HEK293 (cell line): ENCODE data around the gene MAP3K20.

Source experiments
- CTCF ChIA-PET: fragments of 350-600 bp; formaldehyde crosslinking; extraction: SDS; loops from one replicate; lab custom pipeline; 2021; ENCODE audit warnings: antibody characterized with exemption; lab: Yijun Ruan, JAX
- POLR2A ChIA-PET: fragments of 300-600 bp; formaldehyde crosslinking; extraction: SDS; loops from one replicate; lab custom pipeline; 2020; ENCODE audit warnings: antibody characterized with exemption, inconsistent platforms; lab: Yijun Ruan, JAX
- H3K27ac ChIP-seq: fragments of 200-500 bp; sonication (Bioruptor generic); 2 replicates; pipeline ENCODE4 v1.5.1; 2014; ENCODE audit warnings: low read depth, low read length, control low read depth, inconsistent platforms; ENCODE audit errors: extremely low read depth
- H3K36me3 ChIP-seq, 2 experiments: fragments of 200-500 bp in 1 of 2; sonication (Bioruptor generic) in 1 of 2; 1 replicate in 1 of 2; 2 replicates in 1 of 2; pipeline ENCODE4 v1.5.1; 2014 to 2017; ENCODE audit warnings: inconsistent platforms in 2 of 2, low read length in 2 of 2; ENCODE audit not compliant: control insufficient read depth in 2 of 2, insufficient read depth in 1 of 2
- H3K4me1 ChIP-seq: fragments of 200-500 bp; sonication (Bioruptor generic); 2 replicates; pipeline ENCODE4 v1.5.1; 2014; ENCODE audit warnings: mild to moderate bottlenecking, low read length, inconsistent platforms; ENCODE audit not compliant: control insufficient read depth, insufficient read depth
- H3K4me3 ChIP-seq: 2 replicates; pipeline ENCODE4 v1.5.1; 2011; ENCODE audit warnings: low read depth, mild to moderate bottlenecking, control low read depth, low read length, moderate library complexity
- H3K9me3 ChIP-seq: fragments of 200-500 bp; sonication (Bioruptor generic); 2 replicates; pipeline ENCODE4 v1.5.1; 2014; ENCODE audit warnings: low read depth, low read length, inconsistent platforms; ENCODE audit not compliant: control insufficient read depth, insufficient read depth
- BCL6B ChIP-seq: fragments of 450-650 bp; formaldehyde crosslinking; IDR thresholded peaks from 2 replicates; pipeline ENCODE4 v1.5.1; 2017; ENCODE audit warnings: missing biosample characterization, missing genetic modification characterization
- FEZF1 ChIP-seq: fragments of 450-650 bp; formaldehyde crosslinking; IDR thresholded peaks from 2 replicates; pipeline ENCODE4 v1.5.1; 2016; ENCODE audit warnings: missing biosample characterization, missing genetic modification characterization
- KLF16 ChIP-seq: fragments of 450-650 bp; formaldehyde crosslinking; IDR thresholded peaks from 2 replicates; pipeline ENCODE4 v1.5.1; 2017; ENCODE audit warnings: missing biosample characterization, missing genetic modification characterization
- YY1 ChIP-seq: fragments of 450-650 bp; formaldehyde crosslinking; IDR thresholded peaks from 2 replicates; pipeline ENCODE4 v1.5.1; 2018; ENCODE audit warnings: missing biosample characterization, missing genetic modification characterization
- ZBTB6 ChIP-seq: fragments of 450-650 bp; formaldehyde crosslinking; IDR thresholded peaks from 2 replicates; pipeline ENCODE4 v1.5.1; 2017; ENCODE audit warnings: missing biosample characterization, missing genetic modification characterization
- ZEB2 ChIP-seq: fragments of 450-650 bp; formaldehyde crosslinking; IDR thresholded peaks from 2 replicates; pipeline ENCODE4 v1.5.1; 2016; ENCODE audit warnings: missing biosample characterization, missing genetic modification characterization
- ZNF354C ChIP-seq: fragments of 450-650 bp; formaldehyde crosslinking; IDR thresholded peaks from 2 replicates; pipeline ENCODE4 v1.5.1; 2016; ENCODE audit warnings: missing biosample characterization, missing genetic modification characterization, low read depth, borderline replicate concordance
- ZNF416 ChIP-seq: fragments of 450-650 bp; formaldehyde crosslinking; IDR thresholded peaks from 2 replicates; pipeline ENCODE4 v1.5.1; 2016; ENCODE audit warnings: missing biosample characterization, missing genetic modification characterization
- ZNF768 ChIP-seq: fragments of 450-650 bp; formaldehyde crosslinking; IDR thresholded peaks from 2 replicates; pipeline ENCODE4 v1.5.1; 2018; ENCODE audit warnings: missing biosample characterization, mild to moderate bottlenecking, missing genetic modification characterization
- ZSCAN16 ChIP-seq: fragments of 450-650 bp; formaldehyde crosslinking; IDR thresholded peaks from 2 replicates; pipeline ENCODE4 v1.5.1; 2016; ENCODE audit warnings: missing biosample characterization, missing genetic modification characterization
- TF ChIP-seq, protein P1 (sequence below): fragments of 450-650 bp; formaldehyde crosslinking; conservative IDR thresholded peaks from 2 replicates; pipeline ENCODE4 v1.5.1; 2016; ENCODE audit warnings: low read depth, missing biosample characterization, missing genetic modification characterization

The MAP3K20 gene

DNA sequence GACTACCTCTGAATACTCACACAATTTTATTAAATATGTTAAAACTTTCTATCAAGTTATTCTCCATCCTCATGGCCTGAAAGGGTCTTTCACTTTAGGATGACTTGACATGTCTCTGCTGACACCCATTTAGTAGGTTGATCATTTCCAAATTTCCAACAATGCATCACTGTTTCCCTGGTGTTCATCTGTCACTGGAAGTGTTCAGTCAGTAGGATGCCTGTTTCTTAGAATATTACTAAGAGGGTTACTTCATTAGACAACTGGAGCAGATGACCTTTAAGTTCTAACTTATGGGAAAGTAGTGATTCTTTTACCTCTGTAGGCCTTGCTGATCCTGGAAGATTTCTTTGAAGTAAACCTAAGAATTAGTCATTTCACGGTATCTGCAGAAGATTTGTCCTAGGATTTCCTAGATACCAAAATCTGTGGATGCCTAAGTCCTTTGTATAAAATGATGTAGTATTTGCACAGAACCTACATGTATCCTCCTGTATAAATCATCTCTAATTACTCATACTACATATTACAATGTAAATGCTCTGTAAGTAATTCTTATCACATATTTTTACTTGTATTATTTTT, 77.7 kb downstream of the MAP3K20 start (continued):
- TF ChIP-seq, protein P1, sequence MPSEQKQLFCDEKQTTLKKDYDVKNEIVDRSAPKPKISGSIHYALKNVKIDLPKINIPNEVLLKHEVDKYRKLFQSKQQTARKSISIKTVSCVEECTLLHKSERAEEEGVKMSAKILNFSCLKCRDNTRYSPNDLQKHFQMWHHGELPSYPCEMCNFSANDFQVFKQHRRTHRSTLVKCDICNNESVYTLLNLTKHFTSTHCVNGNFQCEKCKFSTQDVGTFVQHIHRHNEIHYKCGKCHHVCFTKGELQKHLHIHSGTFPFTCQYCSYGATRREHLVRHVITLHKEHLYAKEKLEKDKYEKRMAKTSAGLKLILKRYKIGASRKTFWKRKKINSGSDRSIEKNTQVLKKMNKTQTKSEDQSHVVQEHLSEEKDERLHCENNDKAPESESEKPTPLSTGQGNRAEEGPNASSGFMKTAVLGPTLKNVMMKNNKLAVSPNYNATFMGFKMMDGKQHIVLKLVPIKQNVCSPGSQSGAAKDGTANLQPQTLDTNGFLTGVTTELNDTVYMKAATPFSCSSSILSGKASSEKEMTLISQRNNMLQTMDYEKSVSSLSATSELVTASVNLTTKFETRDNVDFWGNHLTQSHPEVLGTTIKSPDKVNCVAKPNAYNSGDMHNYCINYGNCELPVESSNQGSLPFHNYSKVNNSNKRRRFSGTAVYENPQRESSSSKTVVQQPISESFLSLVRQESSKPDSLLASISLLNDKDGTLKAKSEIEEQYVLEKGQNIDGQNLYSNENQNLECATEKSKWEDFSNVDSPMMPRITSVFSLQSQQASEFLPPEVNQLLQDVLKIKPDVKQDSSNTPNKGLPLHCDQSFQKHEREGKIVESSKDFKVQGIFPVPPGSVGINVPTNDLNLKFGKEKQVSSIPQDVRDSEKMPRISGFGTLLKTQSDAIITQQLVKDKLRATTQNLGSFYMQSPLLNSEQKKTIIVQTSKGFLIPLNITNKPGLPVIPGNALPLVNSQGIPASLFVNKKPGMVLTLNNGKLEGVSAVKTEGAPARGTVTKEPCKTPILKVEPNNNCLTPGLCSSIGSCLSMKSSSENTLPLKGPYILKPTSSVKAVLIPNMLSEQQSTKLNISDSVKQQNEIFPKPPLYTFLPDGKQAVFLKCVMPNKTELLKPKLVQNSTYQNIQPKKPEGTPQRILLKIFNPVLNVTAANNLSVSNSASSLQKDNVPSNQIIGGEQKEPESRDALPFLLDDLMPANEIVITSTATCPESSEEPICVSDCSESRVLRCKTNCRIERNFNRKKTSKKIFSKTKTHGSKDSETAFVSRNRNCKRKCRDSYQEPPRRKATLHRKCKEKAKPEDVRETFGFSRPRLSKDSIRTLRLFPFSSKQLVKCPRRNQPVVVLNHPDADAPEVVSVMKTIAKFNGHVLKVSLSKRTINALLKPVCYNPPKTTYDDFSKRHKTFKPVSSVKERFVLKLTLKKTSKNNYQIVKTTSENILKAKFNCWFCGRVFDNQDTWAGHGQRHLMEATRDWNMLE, result no peak

GRCh38 chr2:173157676-173158293, 82.1 kb downstream of the MAP3K20 start:
- Histone ChIP-seq H3K4me3 (no peak overlapping the region), H3K9me3 (no peaks in the 10 kb centered on the region), H3K27ac (no peak overlapping the region), H3K36me3 (no peaks in the 10 kb centered on the region), H3K4me1 (peaks cover 9% of the 10 kb centered on the region)
- ChIA-PET CTCF (interaction anchor here (0.6 to 0.8 kb wide), 2 partner anchors 14 to 225 kb away, joined by 4 read pairs; no protein-coding TSS in a partner anchor), POLR2A (no interaction called here)
- TF ChIP-seq FEZF1 (no peak), ZNF768 (tag by site-specific recombination) (no peak)
- TF ChIP-seq, all 188 proteins: peak for 0

GRCh38 chr2:173159791-173160463, 84.3 kb downstream of the MAP3K20 start:
- no peak overlapping the region for H3K4me3 ChIP-seq
- H3K9me3 ChIP-seq, result no peaks in the 10 kb centered on the region
- ChIA-PET POLR2A (no interaction called here), CTCF (interaction anchor here (0.6 to 2.0 kb wide), 4 partner anchors 24 to 82 kb away, joined by 3 to 4 read pairs (median 3); no protein-coding TSS in a partner anchor)
- TF ChIP-seq ZBTB6 (tag by site-specific recombination) (0 out of 2 replicates have a peak, but pooled peaks have one; percentile 25), ZEB2 (tag by site-specific recombination) (0 out of 2 replicates have a peak, but pooled peaks have one; percentile 37), ZSCAN16 (tag by site-specific recombination) (no peak)
- peaks cover 9% of the 10 kb centered on the region for H3K4me1 ChIP-seq
- no peak overlapping the region for H3K27ac ChIP-seq
- no peaks in the 10 kb centered on the region for H3K36me3 ChIP-seq

DNA sequence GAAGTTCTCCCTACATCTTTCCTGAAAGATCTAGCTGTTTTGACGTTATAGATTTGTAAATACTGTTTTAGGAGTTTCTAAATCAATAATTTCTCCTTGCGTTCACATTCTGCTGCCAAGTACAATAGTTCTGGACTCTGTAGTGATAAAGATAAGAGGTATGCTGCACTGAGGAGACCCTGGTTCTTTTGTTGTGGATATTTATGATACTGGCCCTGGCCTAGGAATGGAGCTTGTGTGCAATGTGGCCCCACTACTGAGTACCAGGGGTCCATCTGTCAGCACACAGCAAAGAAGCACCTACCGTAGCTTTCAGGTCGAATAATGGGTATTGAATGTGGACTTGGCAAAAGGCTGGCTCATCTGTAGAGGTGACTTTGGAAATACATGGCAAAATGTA, 85.0 kb downstream of the MAP3K20 start:
- ChIA-PET POLR2A (no interaction called here), CTCF (interaction anchor here (2.0 kb wide), 1 partner anchor 50 kb away, joined by 4 read pairs; no protein-coding TSS in a partner anchor)
- H3K9me3 ChIP-seq, result no peaks in the 10 kb centered on the region
- peaks cover 9% of the 10 kb centered on the region for H3K4me1 ChIP-seq
- H3K27ac ChIP-seq, result no peak overlapping the region
- no peaks in the 10 kb centered on the region for H3K36me3 ChIP-seq
- no peak overlapping the region for H3K4me3 ChIP-seq
- TF ChIP-seq KLF16 (tag by site-specific recombination), result no peak
- TF ChIP-seq ZNF354C, result no peak
- no peak for TF ChIP-seq YY1
- no peak for TF ChIP-seq ZSCAN16 (tag by site-specific recombination)
- no peak for TF ChIP-seq ZNF416 (tag by site-specific recombination)
- TF ChIP-seq BCL6B (tag by site-specific recombination), result no peak
